LNCAP (cell line): ENCODE data around the gene AP3B1.
A peak's percentile ranks its signal among the peaks of the same experiment; 100 is the strongest.

Experiments used
- TF ChIP-seq, protein P1 (sequence below): fragments of 450-650 bp; IDR thresholded peaks from 2 replicates; pipeline ENCODE4 v1.5.1; 2017; ENCODE audit warnings: mild to moderate bottlenecking

Gene AP3B1

DNA sequence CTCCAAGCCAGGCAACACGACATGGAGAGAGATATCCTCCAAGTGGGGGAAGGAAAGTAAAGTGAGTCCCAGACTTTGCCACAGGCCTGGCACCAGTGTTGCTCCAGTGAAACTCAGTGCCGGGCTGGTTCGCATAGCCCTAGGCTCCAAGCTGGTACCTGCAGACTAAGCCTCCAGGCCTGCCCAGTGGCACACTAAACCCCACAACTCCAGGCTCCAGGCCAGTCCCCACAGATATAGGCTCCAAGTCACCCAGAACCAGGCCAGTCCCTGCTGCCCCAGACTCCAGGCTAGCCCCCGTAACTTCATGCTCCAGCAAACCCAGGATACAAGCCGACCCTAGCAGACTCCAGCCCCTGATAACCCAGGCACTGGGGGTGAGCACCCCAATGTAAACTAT, 23.0 kb upstream of the AP3B1 start:
- TF ChIP-seq, protein P1, sequence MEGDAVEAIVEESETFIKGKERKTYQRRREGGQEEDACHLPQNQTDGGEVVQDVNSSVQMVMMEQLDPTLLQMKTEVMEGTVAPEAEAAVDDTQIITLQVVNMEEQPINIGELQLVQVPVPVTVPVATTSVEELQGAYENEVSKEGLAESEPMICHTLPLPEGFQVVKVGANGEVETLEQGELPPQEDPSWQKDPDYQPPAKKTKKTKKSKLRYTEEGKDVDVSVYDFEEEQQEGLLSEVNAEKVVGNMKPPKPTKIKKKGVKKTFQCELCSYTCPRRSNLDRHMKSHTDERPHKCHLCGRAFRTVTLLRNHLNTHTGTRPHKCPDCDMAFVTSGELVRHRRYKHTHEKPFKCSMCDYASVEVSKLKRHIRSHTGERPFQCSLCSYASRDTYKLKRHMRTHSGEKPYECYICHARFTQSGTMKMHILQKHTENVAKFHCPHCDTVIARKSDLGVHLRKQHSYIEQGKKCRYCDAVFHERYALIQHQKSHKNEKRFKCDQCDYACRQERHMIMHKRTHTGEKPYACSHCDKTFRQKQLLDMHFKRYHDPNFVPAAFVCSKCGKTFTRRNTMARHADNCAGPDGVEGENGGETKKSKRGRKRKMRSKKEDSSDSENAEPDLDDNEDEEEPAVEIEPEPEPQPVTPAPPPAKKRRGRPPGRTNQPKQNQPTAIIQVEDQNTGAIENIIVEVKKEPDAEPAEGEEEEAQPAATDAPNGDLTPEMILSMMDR: no peak

DNA sequence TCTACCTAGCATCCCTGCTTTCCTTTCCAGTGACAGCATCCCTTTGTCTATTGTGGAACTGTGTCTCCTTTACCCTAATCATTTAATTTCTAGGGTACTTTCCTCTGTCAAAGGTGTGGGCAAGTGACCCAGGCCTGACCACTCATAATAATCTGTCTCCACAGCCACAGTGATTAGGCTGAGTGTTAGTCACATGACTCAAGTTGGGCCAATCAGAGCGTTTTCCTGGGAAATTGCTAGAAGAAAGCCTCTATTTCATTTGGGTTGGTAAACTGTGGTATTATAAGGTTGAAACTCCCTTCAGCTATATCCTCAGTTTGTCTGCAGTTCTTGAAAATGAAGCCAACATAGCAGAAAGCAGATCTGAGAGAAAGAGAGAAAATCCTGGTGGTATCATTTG, 14.2 kb upstream of the AP3B1 start:
- TF ChIP-seq, protein P1: no peak

DNA sequence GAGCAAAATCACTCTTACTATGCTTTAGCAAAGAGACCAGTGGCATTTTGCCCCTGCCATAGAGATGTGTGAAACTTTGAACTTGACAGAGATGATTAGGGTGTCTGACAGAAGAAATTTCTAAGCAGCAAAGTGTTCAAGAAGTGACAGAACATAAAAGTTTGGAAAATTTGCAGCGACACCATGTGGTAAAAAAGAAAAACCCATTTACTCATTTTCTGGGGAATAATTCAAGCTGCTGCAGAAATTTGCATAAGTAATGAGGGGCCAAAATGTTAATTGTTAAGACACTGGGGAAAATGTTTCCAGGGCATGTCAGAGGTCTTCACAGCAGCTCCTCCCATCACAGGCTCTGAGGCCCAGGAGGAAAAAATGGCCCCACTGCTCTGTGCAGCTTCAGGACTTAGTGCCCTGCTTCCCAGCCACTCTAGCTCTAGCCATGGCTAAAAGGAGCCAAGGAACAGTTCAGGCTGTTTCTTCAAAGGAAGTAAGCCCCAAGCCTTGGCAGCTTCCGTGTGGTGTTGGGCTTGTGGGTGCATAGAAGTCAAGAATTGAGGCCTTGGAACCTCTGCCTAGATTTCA, 6.1 kb upstream of the AP3B1 start:
- TF ChIP-seq, protein P1: peak; percentile 56

DNA sequence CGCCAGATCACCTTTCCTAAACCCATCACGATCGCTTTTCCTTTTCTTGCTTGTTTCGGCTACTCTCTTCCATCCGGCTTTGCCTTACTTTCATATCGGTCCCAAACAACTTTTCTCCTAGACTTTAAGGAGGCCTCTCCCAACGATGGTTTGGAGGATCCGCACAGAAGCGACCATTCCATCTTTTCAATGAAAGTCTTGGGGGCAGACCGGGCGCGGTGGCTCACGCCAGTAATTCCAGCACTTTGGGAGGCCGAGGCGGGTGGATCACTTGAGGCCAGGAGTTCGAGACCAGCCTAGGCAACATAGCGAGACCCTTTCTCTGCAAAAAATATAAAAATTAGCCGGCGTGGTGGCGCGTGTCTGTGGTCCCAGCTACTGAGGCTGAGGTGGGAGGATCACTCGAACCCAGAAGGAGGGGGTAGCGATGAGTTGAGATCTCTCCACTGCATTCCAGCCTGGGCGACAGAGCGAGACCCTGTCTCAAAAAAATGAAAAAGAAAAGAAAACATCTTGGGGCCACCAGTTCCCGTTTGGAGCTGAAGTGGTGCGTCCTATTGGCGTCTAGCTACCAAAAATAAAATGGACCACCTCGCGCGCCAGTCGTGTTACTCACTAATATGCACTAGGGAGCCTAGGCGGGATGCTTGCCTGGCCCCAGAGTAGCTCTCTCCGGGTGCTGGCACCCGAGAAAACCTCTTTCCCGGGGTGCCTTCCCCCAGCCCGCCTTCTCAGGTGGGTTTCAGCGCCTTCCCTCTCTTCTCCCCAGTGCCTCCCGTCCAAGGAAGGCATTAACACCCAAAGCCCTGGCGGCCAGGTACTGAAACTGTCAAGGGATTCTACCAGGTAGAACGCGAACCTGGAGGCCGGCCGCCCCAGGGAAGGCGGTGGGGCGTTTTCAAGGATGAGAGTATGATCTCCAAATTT, 800 bp upstream of the AP3B1 start:
- TF ChIP-seq, protein P1: no peak

DNA sequence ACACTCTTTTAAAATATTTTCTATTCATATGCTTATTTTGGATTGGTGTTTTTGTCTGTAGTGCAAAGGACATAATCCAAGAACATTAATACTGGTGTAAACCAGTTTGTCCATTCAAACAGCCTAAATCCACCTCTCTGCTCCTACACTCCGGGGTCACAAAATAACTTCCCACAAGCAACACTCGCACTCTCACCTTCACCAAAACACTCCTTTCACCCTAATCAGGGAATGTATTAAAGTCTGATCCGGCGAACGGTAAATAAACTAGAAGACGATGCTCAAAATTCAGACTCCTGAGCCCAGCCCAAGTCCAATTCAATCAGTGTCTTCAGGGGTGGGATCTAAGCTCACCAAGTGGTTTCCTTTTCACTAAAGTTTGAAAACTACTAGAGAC, 649 bp downstream of the AP3B1 start:
- TF ChIP-seq, protein P1: no peak

DNA sequence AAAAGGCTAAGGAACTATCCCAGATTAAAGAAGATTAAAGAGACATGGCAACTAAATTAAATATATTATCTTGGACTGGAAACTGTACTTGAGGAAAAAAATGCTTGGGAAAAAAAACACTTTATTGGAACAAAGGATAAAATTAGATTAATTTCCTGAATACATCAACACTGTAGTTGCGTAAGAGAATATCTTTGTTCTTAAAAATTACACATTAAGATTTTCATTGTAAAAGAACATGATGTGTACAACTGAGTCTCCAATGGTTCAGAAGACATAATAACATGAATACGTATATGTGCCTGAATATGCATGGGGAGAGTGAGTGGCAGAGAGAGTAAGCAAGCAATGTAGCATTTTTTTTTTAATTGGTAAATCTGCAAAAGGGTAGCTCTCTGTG, 2.8 kb downstream of the AP3B1 start:
- TF ChIP-seq, protein P1: no peak

DNA sequence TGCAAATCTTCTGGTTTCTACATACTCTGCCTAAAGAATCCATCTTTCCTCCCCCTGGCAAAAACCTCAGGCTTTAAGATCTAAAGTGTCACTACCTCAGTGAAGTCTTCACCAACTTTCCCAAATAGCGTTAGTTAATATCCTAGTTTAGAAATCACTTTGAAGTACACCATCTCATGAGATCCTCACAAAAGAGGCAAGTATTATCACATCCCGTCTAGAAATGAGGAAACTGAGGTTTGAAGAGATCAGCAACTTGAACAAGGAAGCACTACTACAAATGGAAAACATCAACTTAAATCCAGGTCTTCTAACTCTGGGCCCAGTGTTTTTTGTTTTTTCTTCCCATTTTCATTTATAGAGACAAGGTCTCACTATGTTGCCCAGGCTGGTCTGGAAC, 4.6 kb downstream of the AP3B1 start:
- TF ChIP-seq, protein P1: no peak
